Measurements from ENCODE around the gene ATP5F1D. TPM values are rescaled to one million over a fixed set of nuclear protein-coding genes. Genes with fewer than 3 reads are reported as not detected.
A peak's percentile ranks its signal among the peaks of the same experiment; 100 is the strongest.

The ATP5F1D gene
- total and polyA plus RNA-seq, 2 of the 13 experiments (the other 11 are each of a cell fraction or from before 2014, with no cell fraction given) = 39.4 to 78.7 TPM

- no peak for TF ChIP-seq NFAT5 (CRISPR knock-in tag; IDR thresholded peaks at IDR 0.05)
- no peak for TF ChIP-seq ZNF512B (CRISPR knock-in tag; IDR thresholded peaks at IDR 0.05; ENCODE audit: borderline replicate concordance)
- TF ChIP-seq ZNF550 (CRISPR knock-in tag; IDR thresholded peaks at IDR 0.05; ENCODE audit: borderline replicate concordance) = no peak
- TF ChIP-seq RARG (CRISPR knock-in tag; IDR thresholded peaks at IDR 0.05; ENCODE audit: low read depth) = no peak
- no peak for TF ChIP-seq TGIF2 (CRISPR knock-in tag; IDR thresholded peaks at IDR 0.05)
- TF ChIP-seq ZSCAN29 (CRISPR knock-in tag; conservative IDR thresholded peaks at IDR 0.05) = no peak
- TF ChIP-seq ZKSCAN1 (IDR thresholded peaks at IDR 0.05; ENCODE audit: low read length) = no peak
- TF ChIP-seq ZNF83 (CRISPR knock-in tag; IDR thresholded peaks at IDR 0.05; ENCODE audit: borderline replicate concordance) = no peak; the same call in 1 of the 2 replicates
- TF ChIP-seq DR1 (CRISPR knock-in tag; IDR thresholded peaks at IDR 0.05) = no peak
- no peak for TF ChIP-seq ZHX1 (CRISPR knock-in tag; IDR thresholded peaks at IDR 0.05; ENCODE audit: low read depth)
- TF ChIP-seq BRF2 (CRISPR knock-in tag; IDR thresholded peaks at IDR 0.05) = no peak
- no peak for TF ChIP-seq HOXA5 (CRISPR knock-in tag; IDR thresholded peaks at IDR 0.05)
- TF ChIP-seq ZNF564 (CRISPR knock-in tag; IDR thresholded peaks at IDR 0.05) = no peak; the same call in 1 of the 2 replicates
- peak; percentile 83 for TF ChIP-seq HNRNPL (IDR thresholded peaks at IDR 0.05; ENCODE audit: low read depth, low read length)
- TF ChIP-seq PHF8 (CRISPR knock-in tag; IDR thresholded peaks at IDR 0.05) = no peak
Measured at GRCh38 chr19:1261798-1262622, 20.5 kb downstream of the ATP5F1D start (continued).

All from HepG2 (cell line).